GM19240 (cell line): ENCODE measurements around the gene SLU7.
A peak's percentile ranks its signal among the peaks of the same experiment; 100 is the strongest.
"Not testable (repeated sequence)": the region's sequence is repeated elsewhere in the genome, so short reads cannot be mapped to it uniquely, and the experiment has no call there.

Experiments used
- DNase-seq: peaks from one replicate; pipeline ENCODE4 v3.0.0; 2011; ENCODE audit warnings: low spot score; ENCODE audit not compliant: insufficient read length

SLU7 gene

DNA sequence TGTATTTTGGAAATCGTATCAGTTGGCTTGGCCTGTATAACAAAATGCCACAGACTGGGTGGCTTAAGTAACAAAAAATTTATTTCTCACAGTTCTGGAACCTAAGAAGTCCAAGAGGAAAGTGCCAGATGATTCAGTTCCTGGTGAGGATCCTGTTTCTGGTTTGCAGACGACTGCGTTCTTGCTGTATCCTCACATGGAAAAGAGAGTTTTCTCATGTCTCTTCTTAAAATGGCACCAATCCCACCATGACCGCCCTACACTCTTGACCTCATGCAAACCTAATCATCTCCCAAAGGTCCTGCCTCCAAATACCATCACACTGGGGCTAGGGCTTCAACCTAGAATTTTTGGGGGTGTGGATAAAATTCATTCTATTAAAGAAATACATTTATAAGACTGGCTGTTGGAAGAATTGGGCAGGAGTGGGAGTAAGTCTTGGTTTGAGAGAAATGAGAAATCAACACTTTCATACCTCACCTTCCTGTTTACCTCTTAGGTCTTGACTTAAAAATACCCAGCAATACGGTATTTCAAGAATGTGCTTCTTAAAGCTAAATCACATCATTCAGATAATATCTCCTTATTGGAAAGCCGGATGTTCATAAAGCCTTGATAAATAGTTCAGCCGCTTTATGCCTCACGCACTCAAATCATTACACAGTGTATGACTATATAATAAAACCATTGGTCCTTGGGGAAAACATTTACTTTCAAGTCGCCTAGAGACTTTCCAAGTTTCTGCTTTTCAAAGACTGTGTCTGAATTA lies 31.5 kb upstream of the SLU7 start:
- no peak for DNase-seq

DNA sequence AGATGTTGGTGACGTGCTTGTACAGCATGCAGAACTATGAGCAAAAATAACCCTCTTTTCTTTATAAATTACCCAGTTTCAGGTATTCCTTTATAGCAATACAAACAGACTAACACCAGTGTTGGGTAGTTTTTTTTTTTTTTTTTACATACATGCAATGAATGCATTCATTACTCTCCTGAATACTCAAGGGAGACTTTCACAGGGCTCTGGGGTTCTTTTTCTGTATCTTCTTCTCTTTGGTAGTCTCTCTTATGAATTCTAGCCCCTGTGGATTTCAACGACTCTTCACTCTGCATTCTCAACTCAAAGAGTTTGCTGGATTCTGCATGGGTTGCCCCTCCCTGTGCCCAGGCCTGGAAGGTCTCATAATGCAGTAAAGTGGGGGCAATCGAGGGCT lies 30.6 kb upstream of the SLU7 start:
- no peak for DNase-seq

DNA sequence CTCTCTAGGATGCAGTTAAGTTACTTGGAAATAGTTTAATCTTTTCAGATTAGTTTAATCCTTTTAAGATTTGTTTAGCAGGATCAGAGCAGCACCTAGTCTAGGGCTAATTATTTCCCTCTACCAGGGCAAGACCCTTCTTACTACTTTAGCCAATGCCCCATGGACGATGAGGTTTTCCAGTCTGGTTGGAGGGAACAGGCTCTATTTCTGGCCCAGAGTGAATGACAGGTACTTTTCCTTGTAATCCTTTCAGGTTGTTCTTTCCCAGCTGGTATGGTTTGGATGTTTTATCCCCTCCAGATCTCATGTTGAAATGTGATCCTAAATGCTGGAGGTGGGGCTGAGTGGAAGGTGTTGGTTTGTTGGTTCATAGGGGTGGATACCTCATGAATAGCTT lies 30.0 kb upstream of the SLU7 start:
- DNase-seq: no peak

DNA sequence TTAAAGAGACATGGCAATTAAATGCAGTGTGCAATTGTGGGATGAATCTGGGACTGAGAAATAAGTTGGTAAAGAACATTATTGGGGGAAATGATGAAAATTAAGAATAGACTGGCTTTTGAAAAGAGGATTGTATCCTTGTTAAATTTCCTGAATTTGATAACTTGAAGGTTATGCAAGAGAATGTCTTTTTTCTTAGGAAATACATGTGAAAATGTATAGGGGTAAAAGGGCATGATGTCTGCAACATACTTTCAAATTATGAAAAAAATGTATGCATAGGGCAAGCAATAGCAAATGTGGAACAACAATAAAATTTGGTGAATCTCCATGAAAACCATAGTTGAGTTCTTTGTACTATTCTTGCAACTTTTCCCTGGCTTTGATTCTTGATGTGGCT lies 26.9 kb upstream of the SLU7 start:
- no peak for DNase-seq

DNA sequence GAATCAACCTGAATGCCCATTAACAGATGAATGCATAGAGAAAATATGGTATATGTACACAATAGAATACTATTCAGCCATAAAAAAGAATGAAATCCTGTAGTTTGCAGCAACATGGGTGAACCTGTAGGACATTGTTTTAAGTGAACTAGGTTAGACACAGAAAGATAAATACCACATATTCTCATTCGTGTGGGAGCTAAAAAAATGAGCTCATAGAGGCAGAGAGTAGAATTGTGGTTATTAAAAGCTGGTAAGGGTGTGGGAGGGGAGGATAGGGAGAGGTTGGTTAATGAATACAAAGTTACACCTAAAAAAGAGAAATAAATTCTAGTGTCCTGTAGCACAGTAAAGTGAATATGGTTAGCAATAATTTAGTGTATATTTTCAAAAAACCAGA lies 26.3 kb upstream of the SLU7 start:
- DNase-seq: no peak

DNA sequence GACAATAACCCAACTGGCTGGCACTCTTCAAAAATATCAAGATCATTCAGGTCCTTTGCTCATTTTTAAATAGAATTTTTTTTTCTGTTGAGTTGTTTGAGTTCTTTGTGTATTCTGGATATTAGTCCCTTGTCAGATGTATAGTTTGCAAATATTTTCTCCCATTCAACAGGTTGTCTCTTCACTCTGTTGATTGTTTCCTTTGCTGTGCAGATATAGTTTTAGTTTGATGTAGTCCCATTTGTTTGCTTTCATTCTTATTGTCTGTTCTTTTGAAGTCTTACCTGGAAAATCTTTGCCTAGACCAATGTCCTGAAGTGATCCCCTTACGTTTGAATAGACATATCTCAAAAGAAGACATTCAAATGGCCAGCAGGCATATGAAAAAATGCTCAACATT lies 25.5 kb upstream of the SLU7 start:
- DNase-seq: no peak

DNA sequence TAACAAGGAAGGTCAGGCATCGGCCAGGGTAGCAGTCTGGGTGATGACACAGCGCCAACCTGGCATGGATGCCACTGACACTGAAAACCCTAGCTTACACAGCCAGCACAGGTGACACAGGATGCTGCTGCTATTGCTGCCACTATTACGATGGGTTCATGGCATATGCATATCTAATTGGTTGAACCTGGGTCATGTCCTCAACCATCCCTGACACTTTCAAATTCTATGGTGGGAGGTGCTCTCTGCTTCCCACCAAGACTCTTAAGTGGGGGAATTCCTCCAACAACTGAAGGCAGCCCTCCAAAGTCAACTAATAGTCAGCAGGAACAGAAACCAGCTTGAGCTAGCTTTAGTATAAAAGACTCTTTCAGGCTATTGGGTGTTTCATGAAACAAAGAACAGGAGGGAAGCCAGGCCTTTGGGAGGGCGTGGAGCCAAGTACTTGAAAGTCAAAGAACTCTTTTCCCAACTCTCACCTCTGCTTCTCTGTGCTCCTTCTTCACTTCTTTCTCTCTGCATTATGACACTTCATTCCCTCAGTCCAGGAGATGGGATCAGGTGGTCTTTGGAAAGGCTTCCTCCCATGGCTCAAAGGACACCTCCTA lies 24.0 kb upstream of the SLU7 start:
- DNase-seq: no peak

DNA sequence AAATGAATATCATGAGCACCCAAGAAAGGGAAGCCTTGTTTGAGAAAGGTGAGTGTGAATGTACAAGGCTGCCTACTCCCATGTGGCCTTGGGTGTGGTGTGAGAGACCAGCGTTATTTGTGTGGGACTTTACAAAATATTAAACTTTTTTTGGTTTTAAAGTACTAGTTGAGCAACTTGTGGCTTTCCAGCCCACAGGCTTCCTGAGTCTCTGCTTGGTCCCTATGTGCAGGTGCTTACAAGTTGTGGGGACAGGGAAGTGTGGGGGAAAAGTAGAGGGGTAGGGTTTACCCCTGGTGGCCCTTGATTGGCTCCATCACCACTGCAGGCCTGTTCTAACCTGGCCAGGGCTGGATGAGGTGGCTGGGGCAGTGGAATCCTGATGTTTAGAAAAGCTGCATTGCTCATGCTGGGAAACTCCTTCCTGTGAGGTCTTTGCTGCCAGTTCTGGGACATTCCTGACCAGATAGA lies 22.5 kb upstream of the SLU7 start:
- DNase-seq: no peak

DNA sequence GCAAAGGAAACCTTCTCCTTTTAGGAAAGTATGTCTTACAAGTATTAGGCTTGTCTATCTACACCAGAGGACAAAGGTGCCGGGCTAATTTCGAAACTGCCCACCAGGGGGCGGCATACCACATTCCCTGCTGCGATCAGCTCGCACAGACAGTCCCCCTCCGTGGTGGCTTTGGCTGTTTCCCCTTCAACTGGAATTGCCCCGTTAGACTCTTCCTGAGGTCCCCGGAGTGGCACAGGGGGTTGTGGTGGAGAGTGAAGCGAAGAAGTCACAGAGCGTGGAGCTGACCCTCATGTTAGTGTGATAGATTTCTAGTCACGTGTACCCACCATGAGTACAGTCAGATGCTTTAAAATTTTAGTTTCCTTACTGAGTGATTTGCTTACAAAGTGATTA lies 20.3 kb upstream of the SLU7 start:
- DNase-seq: peak; percentile 50

DNA sequence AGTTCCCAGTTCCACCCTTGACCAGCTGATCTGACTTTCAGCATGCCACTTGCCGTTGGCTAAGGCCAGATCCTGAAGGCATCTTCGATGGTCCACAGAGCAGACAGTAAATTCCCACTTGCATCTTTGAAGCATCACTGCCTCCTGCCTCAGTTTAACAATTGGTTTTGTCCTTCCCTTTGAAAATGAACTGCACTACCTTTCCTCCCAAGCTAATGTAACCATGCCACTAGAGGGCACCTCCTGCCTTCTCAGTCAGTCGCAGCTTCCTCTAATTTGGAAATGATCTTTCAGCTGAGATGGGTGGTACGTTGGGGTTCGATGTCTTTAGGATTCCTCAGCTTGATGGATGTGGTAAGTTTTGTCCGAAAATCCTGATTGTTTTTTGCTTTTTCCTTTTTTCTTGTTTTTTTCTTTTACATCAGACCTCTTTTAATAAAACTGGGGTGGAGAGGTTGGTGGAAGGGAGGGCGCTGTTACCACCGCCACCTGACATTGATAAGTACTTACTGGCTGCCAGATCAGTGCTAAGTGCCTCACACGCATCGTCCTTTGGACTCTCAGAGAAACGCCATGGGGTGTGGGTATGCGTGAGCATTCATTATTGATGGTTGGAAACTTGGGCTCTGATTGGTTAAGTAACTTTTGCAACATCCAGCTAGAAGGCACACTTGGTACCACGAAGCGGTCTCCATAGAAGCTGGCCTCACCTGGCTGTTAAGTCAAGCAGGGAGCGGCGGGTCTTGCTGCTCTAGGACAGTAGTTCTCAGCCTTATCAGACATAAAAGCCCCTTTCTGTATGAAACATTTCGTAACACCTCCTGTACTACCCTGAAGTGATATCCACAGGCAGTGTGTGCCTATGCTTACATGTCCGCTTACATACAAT lies 19.7 kb upstream of the SLU7 start:
- DNase-seq: no peak

DNA sequence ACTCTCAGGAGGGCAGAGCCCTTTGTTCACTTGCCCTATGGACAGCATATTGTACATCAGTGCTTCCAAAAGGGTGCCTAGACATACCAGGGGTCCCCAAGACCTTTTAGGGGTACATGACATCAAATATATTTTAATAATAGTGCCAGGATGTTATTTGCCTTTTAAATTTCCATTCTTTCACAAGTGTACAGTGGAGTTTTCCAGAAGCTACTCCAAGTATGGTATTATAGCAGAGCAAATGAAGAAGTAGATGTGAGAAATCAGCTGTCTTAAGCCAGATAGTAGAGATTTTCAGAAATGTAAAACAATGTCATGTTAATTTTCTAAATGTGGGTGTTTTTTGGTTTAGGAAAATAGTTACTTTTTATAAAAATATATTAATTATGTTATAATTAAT lies 18.4 kb upstream of the SLU7 start:
- no peak for DNase-seq

DNA sequence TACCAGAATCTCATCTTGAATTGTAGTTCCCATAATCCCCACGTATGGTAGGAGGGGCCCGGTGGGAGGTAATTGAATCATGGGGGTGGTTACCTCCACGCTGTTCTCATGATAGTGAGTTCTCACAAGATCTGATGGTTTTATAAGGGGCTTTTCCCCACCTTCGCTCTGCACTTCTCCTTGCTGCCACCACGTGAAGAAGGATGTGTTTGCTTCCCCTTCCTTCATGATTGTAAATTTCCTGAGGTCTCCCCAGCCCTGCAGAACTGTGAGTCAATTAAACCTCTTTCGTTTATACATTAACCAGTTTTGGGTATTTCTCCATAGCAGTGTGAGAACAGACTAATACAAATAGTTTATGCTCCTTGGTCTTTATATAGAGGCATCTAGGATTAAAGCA lies 17.8 kb upstream of the SLU7 start:
- not testable (repeated sequence) for DNase-seq

DNA sequence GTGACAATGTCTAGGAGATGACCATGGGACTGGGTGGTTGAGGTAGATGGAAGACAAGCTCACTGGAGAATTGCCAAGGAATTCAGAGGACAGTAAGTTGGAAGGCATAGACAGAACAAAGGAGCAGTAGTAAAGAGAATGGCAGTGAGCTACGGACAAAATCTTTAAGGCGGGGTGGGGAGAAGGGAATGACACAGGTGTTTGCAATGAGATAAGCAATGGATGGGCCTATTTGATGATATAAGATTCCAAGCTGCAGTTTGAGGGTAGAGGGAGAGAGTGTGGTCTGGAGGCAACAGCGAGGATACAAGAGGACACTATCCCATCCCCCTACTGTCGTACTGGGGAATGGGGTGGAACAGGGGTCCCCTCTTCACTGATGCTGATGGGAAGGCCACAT lies 17.1 kb upstream of the SLU7 start:
- no peak for DNase-seq

DNA sequence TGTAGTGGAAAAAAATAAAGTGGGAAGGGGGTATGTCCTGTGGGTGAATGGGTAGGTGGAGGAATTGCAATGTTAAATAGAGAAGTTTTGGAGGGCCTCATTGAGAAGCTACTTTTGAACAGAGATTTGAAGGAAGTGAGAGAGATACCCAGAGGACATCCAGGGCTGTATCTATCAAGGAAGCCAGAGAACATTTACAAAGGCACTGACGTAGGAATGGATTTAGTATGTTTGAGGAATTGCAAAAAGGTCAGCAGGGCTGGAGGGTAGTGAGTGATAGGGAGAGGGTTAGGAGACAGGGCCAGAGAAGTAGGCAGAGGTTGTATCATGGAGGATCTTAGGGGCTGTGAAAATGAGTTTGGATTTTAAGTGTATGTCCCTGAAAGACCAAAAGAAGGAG lies 16.7 kb upstream of the SLU7 start:
- no peak for DNase-seq

DNA sequence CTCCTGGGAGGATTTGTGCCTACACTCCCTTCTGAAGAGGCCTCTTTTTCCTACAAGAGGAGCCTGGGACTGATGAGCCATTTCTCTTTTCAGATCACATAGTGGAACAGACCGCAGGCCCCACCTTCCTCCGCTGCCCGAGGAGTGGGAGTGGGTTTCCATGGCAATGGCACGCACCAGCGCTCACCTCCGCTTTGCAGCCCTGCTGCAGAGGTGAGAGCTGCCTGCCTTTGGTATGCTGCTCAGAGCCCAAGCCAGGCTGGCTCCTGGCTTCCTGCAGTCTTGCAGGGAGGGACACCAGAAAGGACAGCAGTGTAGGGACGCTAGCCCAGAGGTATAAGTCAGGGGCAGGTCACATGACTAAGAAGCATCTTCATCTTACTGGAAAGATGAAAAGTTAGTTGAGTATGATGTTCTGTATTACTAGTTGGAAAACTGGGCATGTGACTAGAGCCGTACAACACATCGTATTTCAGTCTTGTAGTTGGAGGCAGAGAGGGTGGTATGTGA lies 15.2 kb upstream of the SLU7 start:
- no peak for DNase-seq

DNA sequence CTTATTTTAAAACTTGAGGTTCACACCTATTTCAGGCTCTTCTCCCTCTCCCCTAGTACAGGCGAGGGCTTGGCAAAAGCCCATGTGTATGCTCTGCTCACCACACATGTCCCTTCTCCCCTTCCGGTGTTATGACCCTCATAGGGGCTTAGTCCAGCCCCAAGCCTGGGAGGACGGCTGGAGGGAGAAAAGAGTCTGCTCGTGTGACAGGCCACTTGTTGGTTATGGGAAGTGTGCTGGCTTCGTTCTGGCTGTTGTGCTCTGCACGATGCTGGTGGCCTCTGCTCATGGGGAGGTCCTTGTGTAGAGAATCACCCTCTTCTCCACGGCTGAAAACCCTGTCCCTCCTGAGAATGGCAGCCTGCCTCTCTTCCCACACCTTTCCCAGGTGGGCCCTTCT lies 13.9 kb upstream of the SLU7 start:
- no peak for DNase-seq

DNA sequence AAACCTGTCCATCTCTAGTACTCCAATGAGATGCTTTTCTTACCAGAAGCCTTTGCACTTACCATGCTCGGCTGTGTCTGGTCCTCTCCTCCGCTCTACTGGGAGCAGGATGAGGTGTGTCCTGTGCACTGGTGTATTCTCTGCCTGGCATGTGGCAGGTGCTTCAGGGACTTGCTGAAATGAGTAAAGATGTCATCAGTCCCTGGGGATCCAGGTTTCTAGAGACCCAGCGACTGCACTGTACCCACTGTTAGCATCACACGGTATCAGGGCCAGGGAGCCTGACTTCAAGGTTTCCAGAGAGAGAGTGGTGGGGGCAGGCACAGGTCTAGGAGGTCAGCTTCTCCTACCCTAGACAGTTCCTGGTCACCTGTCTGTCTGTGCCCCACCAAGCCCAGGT lies 13.3 kb upstream of the SLU7 start:
- DNase-seq: no peak

DNA sequence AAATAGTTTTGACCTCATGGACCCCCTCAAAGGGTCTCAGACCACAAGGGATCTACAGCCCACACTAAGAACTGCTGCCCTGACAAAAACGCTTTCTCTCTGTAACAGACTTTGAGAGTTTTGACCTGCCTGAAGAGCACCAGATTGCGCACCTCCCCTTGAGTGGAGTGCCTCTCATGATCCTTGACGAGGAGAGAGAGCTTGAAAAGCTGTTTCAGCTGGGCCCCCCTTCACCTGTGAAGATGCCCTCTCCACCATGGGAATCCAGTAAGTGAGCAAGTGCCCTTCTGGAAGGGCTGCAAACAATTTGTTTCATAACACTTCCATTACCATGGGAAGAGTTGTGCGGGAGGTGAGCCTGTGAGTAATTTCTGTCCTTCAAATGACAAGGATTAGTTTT lies 8.7 kb upstream of the SLU7 start:
- no peak for DNase-seq

DNA sequence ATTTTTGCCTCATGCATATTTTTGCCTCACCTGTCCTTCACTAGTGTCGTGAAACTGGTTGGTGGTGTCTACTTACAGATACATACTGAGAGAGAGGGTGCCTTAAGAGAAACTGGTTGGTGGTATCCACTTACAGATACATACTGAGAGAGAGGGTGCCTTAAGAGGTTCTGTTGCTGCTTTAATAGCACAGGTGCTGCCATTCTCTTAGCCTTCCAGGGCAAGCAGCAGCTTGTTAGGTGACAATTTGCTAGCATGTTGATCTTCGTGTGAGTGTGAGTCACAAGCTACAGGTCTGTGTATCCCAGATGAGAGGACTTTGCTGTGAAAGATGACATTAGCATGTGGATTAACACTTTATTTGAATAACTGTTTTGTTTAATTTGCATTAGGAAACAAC lies 4.2 kb upstream of the SLU7 start:
- no peak for DNase-seq

DNA sequence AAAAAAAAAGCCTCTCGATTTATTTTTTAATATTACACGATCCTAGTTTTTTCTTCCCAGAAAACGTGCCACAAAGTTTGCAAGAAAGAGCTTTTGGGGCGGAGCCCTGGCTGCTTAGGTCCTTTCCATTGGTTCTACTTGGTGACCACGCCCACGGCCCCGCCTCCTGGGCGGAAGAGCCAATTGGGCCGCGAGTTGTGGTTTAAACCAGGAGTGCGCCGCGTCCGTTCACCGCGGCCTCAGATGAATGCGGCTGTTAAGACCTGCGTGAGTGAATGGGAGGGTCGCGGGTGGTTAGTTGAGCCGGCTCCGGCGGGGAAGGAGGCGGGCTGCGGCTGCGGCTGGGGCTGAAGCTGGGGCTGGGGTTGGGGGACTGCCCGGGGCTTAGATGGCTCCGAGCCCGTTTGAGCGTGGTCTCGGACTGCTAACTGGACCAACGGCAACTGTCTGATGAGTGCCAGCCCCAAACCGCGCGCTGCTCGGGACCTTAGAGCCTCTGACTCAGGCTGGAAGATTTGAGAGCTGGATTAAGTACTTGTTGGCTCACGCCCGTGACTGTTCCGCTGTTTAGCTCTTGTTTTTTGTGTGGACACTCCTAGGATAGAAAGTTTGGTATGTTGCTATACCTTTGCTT lies 2.9 kb upstream of the SLU7 start, which contains the start of gene PTTG1:
PTTG1 (plus strand) TSS at position 231 of the 634 bp plus-strand sequence. CDS start 458 bp downstream, outside the sequence.
- DNase-seq: no peak

DNA sequence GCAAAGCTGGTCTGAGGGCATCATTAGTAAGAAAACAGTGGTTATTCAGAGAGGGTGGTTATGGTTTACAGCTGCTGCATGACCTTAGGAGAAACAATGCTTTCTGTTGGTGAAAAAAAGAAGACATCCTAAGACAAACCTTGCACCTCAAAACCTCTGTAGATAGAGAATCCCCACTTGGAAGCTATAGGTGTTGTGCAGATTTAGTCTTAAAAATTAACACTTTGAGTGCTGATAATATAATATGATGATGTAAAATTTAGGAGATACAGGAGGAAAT lies 1.4 kb upstream of the SLU7 start:
- DNase-seq: no peak
